ENCODE results near the gene ZNF229. TPM values are rescaled to one million over a fixed set of nuclear protein-coding genes. Genes with fewer than 3 reads are reported as not detected.
"Not testable (repeated sequence)": the region's sequence is repeated elsewhere in the genome, so short reads cannot be mapped to it uniquely, and the experiment has no call there.

Gene ZNF229
- polyA plus RNA-seq, 1 donor from 2014 or later: 3.8 TPM

- no peak for TF ChIP-seq REST (IDR thresholded peaks at IDR 0.05; ENCODE audit: borderline replicate concordance)
- H3K36me3 ChIP-seq (ENCODE audit: insufficient read depth, low read length): peaks cover 77% of the 10 kb centered on the region
- H3K9ac ChIP-seq (ENCODE audit: low read length): no peak overlapping the region
- H3F3A ChIP-seq (ENCODE audit: insufficient read depth, low read length, poor library complexity, severe bottlenecking): peaks cover 14% of the 10 kb centered on the region
- H2AFZ ChIP-seq (ENCODE audit: low read depth, low read length): no peak overlapping the region
- no peaks in the 10 kb centered on the region for H3K9me2 ChIP-seq (ENCODE audit: insufficient read depth, low read length)
- H3K79me2 ChIP-seq (replicated peaks; ENCODE audit: insufficient read depth, low read length): no peaks in the 10 kb centered on the region
- no peaks in the 10 kb centered on the region for H4K20me1 ChIP-seq (ENCODE audit: insufficient read depth)
- H3K4me2 ChIP-seq (ENCODE audit: low read length): no peak overlapping the region
- H3K4me3 ChIP-seq (ENCODE audit: low read length): no peak overlapping the region
- H3K27me3 ChIP-seq (ENCODE audit: insufficient read depth, low read depth, low read length): no peaks in the 10 kb centered on the region
- peaks cover 79% of the 10 kb centered on the region for H3K9me3 ChIP-seq (ENCODE audit: low read length)
- H3K27ac ChIP-seq (ENCODE audit: low read length): no peak overlapping the region
Measured at GRCh38 chr19:44476559-44477408, 28.5 kb upstream of the ZNF229 start.

- not testable (repeated sequence) for H3F3A ChIP-seq (ENCODE audit: insufficient read depth, low read length, poor library complexity, severe bottlenecking); H3K4me3 ChIP-seq (ENCODE audit: low read length); H4K20me1 ChIP-seq (ENCODE audit: insufficient read depth); H2AFZ ChIP-seq (ENCODE audit: low read depth, low read length); H3K27ac ChIP-seq (ENCODE audit: low read length); H3K27me3 ChIP-seq (ENCODE audit: insufficient read depth, low read depth, low read length); H3K9ac ChIP-seq (ENCODE audit: low read length); H3K9me2 ChIP-seq (ENCODE audit: insufficient read depth, low read length); H3K4me2 ChIP-seq (ENCODE audit: low read length); H3K36me3 ChIP-seq (ENCODE audit: insufficient read depth, low read length); H3K79me2 ChIP-seq (replicated peaks; ENCODE audit: insufficient read depth, low read length)
- H3K9me3 ChIP-seq (ENCODE audit: low read length): peaks cover 22% of the 10 kb centered on the region
Measured at GRCh38 chr19:44468730-44469129, 20.5 kb upstream of the ZNF229 start.

GRCh38 chr19:44462600-44463286, 14.5 kb upstream of the ZNF229 start:
- H3K4me2 ChIP-seq (ENCODE audit: low read length); H4K20me1 ChIP-seq (ENCODE audit: insufficient read depth); H3K36me3 ChIP-seq (ENCODE audit: insufficient read depth, low read length); H3K79me2 ChIP-seq (replicated peaks; ENCODE audit: insufficient read depth, low read length); H3K9me3 ChIP-seq (ENCODE audit: low read length); H3K9me2 ChIP-seq (ENCODE audit: insufficient read depth, low read length); H3K4me3 ChIP-seq (ENCODE audit: low read length); H3K27ac ChIP-seq (ENCODE audit: low read length); H3F3A ChIP-seq (ENCODE audit: insufficient read depth, low read length, poor library complexity, severe bottlenecking); H3K9ac ChIP-seq (ENCODE audit: low read length); H2AFZ ChIP-seq (ENCODE audit: low read depth, low read length); H3K27me3 ChIP-seq (ENCODE audit: insufficient read depth, low read depth, low read length): not testable (repeated sequence)

DNA sequence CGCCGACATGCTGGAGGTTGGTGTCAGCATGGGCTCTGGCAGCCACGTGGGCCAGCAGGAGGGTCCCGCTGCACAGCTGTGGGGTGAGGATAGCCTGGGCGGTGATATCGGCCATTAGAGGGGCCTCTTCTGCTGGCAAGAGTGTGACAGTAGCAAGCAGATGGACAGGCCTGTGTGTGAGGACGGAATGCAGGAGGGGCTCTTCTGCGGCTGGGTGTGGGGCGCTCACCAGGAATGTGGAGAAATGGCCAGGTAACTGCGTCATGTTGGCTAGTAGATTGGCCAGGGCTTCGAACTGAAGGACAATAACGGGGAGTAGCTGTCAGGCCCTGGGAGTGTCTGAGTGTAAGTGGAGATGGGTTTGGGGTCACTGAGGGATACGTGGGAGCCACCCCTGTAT, 7.7 kb upstream of the ZNF229 start:
- not testable (repeated sequence) for H3K4me2 ChIP-seq (ENCODE audit: low read length); H3K36me3 ChIP-seq (ENCODE audit: insufficient read depth, low read length); H3K9ac ChIP-seq (ENCODE audit: low read length); H4K20me1 ChIP-seq (ENCODE audit: insufficient read depth); H3K79me2 ChIP-seq (replicated peaks; ENCODE audit: insufficient read depth, low read length); H3K4me3 ChIP-seq (ENCODE audit: low read length); H3K9me3 ChIP-seq (ENCODE audit: low read length); H3K27ac ChIP-seq (ENCODE audit: low read length); H3F3A ChIP-seq (ENCODE audit: insufficient read depth, low read length, poor library complexity, severe bottlenecking); H3K27me3 ChIP-seq (ENCODE audit: insufficient read depth, low read depth, low read length); H3K9me2 ChIP-seq (ENCODE audit: insufficient read depth, low read length); H2AFZ ChIP-seq (ENCODE audit: low read depth, low read length)

Data from neural cell (in vitro differentiated cells).